Islet precursor cell (in vitro differentiated cells): ENCODE data around the gene TET1.
"Not testable (repeated sequence)": the region's sequence is repeated elsewhere in the genome, so short reads cannot be mapped to it uniquely, and the experiment has no call there.

Experiments
- DNase-seq: peaks from one replicate; pipeline ENCODE4 v3.0.0-alpha.2; 2018

The TET1 gene

DNA sequence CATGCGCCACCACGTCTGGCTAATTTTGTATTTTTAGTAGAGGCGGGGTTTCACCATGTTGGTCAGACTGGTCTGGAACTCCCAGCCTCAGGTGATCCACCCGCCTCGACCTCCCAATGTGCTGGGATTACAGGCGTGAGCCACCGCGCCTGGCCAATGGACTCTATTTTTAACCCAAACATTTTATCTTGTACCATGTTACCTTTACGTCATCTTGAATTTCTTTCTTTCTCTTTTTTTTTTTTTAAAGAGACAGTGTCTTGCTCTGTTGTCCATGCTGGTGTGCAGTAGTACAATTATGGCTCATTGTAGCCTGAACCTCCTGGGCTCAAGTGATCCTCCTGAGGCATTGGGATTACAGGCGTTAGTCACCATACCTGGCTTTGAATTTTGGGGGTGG lies 57.6 kb downstream of the TET1 start:
- not testable (repeated sequence) for DNase-seq

DNA sequence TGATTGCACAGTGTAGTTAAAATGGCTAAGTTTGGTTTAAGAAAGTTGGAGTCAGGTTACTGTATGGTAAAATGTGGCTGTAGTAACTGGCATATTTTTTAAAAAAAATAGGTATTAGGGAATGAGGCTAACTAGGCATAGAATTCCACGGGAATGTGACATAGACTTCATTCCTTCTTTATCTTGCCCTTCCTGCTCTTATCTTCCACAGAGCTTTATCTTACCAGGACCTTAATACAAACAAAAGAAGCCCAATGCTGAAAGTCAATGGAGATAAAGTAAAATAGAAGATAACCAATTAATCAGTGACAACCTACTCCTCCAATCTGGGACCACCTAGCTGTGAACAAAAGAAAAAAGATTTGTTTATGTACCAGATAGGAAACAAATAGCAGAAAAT lies 58.1 kb downstream of the TET1 start:
- no peak for DNase-seq

DNA sequence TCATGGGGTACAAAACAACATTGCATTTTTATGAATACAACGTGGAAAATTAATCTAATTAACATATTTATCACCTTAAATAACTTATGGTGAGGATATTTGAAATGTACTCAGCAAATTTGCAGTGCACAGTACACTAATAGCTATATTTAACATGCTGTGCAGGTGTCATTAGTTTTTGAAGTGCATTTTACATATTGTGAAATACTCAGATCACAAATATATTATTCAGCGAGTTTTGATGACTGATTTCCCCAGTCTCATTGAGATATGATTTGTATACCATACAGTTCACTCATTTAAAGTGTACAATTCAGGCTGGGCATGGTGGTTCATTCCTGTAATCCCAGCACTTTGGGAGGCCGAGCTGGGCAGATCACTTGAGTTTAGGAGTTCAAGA lies 59.5 kb downstream of the TET1 start:
- no peak for DNase-seq

DNA sequence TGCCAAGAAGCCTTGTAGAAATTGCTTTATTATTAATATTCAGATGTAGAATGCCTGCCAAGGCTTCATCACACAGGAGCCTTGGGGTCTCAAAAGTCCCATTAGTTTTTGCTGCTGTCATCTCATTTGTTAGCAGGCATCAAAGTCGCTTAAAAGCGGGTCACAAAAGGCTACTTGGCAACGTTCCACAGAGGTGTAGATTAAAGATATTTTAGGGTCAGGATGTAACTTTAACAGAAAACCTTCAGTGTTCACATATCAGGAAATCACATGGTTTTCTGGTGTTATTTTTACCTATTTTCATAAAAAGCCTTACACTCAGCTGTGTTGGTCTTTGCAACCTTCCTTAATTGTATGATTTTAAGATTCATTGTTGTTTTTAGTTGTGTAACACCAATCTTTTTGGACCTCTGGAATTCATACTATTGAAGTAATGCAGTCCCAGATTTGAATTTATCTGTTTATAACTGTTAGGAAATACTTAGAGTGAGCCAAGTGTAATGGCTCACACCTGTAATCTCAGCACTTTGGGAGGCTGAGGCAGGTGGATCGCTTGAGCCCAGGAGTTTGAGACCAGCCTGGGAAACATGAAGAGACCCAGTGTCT lies 65.3 kb downstream of the TET1 start:
- DNase-seq = no peak

DNA sequence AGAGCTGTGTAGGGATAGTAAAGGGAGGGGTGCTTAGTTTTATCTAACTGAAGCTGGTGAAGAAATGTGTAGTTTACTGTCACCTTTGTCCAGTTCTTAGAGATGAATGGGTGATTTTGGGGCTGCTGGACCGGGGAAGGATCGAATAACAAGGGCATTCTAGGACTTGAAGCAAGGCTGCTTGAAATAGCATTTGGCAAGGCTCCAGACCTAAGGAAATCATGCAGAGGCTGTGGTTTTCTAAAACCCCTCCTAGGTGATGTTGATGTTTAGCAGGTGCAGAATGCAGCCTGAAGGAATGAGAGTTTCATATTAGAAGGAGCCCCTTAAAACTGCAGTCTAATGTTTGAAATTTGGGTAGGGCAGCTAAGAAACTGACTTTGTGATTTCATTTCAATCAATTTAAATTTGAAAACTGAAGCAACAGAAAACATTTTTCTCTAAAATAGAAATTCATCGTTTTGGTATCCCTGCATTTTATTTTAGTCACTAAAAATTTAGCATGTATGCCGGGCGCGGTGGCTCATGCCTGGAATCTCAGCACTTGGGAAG lies 68.5 kb downstream of the TET1 start:
- DNase-seq = no peak

DNA sequence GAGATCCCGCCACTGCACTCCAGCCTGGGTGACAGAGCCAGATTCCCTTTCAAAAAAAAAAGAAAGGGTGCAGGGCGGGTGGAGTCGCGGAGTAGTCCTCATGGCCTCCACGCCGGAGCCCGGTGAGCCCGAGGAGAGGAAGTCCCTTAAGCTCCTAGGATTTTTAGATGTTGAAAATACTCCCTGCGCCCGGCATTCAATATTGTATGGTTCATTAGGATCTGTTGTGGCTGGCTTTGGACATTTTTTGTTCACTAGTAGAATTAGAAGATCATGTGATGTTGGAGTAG lies 72.1 kb downstream of the TET1 start:
- DNase-seq = not testable (repeated sequence)

DNA sequence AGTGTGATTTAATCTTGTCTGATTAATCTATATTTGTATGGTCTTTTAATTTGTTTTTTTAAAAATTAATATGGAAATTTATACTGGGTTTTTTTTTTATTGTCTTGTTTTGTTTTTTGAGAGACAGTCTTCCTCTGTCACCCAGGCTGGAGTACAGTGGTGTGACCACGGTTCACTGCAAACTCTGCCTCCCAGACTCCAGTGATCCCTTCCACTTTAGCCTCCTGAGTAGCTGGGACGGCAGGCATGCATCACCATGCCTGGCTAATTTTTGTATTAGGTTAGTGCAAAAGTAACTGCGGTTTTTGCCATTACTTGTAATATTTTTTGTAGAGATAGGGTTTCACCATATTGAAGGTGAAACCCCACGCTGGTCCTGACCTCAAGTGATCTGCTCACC lies 73.1 kb downstream of the TET1 start:
- no peak for DNase-seq

DNA sequence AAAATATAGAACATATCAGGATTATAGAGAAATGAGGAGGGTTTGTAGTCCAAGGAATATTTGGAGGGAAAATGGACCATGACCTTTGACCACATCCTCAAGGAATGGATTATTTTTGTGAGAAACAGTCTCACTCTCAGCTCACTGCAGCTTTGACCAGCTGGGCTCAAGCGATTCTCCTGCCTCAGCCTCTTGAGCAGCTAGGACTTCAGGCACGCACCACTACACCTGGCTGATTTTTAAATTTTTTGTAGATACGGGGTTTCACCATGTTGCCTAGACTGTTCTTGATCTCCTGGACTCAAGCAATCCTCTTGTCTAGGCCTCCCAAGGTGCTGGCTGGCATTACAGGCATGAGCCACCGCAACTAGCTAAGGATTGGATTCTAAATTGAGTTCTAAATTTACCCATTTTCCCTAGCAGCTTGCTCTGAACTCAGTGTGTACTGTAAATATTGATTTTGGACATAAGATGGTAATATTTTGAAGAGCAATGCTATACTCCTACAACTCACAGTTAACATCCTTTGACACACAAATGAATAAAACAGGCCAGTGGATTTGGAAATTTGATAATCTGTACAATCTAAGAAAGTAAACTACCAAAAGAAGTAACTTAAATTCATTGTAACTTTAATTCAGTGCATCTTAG lies 73.8 kb downstream of the TET1 start:
- no peak for DNase-seq

DNA sequence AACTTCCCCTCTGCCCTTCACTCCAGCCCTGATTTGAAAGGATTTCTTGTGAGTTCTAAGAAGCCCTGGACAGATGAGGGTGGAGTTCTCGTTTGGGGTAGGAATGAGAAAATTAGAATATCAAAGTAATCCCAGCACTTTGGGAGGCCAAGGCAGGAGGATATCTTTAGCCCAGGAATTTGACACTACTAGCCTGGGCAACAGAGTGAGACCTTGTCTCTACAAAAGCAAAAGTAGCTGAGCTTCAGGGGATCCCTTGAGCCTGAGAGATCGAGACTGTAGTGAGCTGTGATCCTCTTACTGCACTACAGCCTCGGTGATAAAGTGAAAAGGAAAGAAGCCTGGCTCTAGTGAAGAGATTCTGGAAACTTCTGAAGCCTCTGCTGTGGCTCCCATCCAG lies 76.2 kb downstream of the TET1 start:
- DNase-seq = no peak

DNA sequence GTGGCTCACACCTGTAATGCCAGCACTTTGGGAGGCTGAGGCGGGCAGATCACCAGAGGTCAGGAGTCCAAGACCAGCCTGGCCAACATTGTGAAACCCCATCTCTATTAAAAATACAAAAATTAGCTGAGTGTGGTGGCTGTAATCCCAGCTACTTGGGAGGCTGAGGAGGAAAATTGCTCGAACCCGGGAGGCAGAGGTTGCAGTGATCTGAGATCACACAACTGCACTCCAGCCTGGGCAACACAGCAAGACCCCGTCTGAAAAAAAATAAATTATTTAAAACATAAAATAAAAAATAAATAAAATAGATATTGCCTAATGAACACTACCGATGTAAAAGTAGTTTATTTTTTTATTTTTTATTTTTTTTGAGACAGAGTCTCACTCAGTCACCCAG lies 83.4 kb downstream of the TET1 start:
- not testable (repeated sequence) for DNase-seq

DNA sequence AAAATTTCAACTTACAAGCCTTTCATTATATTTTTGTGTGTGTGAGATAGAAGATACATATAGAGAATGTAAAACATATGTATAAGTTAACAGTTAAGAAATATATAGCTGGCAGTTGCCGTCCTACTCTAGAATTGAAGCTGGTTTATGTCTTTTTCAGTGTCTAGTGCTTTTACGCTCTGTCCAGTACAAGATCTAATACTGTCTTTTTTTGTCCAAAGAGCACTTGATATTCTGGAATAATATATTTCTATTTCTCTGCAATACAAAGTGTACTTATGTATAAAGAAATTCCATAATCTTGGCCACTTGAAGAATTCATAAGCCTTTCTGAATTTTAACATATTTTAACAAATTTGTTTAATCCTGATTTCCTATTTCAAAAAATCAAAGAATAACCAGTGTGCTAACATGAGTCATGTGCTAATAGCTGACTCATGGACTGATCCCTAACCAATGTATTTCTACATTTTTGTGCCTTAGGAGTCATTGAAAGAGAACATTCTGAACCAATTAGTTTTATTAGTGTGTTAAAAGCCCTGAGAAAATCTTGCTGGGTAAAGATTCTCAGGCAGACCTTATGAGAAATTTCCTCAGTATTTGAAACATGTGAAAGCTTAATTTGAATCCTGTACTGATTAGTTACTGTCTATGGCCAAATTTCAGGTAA lies 87.7 kb downstream of the TET1 start:
- DNase-seq = no peak

DNA sequence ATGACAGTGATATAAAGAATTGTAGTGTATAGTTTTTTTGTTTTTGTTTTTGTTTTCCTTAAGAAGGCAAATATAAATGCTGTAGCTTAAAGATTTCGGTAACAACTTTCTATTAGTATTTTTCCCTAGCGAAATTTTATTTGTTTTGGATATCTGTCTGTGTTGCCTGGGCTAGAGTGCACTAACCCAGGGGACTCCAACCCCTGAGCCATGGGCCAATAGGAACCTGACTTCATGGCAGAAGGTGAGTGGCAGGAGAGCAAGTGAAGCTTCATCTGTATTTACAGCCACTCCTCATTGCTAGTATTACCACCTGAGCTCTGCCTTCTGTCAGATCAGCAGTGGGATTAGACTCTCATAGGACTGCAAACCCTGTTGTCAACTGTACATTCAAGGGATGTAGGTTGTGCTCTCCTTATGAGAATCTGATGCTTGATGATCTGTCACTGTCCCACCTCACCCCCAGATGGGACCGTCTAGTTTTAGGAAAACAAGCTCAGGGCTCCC lies 95.5 kb downstream of the TET1 start:
- no peak for DNase-seq

DNA sequence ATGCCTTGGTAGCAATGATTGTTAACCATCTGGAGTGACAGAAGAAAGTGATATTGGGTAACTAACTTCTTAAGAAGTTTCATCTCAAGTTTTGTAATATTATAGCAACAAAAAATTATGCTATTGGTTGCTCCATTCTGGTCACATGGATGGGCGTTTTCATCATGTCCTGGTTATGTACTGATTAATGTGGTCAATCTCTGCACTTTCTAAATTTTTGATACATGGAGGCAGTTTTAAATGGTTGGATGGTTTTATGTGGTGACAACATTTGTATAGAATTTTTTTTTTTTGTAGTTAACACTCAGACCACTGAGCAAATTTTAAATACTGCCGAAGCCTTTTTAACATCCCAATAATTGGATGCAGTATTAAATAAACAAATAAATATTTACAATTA lies 105.7 kb downstream of the TET1 start:
- no peak for DNase-seq

DNA sequence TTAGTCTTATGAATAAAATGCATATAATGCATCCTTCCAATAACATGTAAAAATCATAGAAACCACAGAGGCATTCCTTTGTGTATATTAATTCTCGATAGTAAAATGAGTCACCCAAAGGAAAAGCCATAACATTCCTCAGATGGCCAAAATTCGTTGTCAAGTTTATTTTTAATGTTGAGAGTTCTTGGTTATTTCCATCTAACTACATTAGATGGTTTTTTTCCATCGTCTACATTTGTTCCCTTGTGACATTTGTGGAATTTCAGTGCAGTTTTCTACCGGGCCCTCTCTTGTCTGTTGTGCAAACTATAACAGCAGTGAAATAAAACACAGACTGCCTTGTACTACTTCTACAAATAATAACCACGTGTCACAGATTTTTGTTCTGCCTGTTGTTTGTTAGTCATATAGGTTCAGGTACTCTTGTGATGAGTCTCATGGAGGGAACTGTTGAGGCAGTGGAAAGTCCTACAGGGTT lies 106.2 kb downstream of the TET1 start:
- no peak for DNase-seq

DNA sequence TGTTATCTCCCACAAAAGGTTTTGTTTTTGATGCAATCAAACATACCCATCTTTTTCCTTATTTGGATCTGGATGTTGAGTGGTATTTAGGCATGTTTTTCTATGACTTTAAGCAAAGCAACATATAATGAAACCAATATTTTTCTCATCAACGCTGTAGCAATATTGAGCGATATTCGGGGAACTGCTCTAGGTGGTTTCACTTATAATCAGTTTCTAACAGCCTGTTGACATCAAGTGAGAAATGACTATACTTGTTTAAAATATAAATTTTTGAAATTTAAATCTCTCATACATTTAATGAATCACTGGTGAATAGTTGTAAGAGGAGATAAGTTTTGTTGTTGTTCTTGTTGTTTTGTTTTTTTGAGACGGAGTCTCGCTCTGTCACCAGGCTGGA lies 108.1 kb downstream of the TET1 start:
- DNase-seq = no peak

DNA sequence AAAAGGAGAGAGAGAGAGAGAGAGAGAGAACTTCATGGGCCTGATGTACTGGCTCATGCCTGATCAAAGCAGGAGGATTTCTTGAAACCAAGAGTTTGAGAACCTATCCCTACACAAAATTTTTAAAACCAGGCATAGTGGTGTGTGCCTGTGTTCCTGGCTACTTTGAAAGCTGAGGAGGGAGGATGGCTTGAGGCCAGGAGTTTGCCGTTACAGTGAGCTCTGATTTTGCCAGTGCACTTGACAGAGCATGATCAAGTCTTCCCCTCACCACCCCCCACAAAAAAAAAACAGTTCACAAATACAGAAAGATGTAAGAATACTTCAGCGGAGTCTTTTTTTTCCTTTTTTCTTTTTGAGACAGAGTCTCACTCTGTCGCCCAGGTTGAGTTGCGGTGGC lies 108.8 kb downstream of the TET1 start:
- DNase-seq = no peak

DNA sequence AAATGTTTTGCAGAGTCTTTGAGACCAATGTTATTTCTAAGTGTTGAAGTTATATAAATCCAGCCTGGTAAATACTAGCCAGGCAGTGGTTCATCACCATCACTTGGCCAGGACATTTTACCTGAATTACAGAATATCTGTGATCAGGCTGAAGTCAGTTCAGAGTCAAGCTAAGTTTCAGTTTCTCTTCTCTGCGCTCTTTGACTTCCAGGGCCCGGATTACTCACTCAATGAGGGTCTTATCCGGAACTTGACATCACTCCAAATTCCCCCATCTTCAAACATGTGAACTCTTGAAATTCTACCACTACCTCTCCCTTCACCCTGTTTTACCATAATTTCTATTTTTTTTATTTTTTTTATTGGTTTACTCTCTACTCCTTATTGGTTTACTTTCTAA lies 124.3 kb downstream of the TET1 start:
- DNase-seq = no peak

DNA sequence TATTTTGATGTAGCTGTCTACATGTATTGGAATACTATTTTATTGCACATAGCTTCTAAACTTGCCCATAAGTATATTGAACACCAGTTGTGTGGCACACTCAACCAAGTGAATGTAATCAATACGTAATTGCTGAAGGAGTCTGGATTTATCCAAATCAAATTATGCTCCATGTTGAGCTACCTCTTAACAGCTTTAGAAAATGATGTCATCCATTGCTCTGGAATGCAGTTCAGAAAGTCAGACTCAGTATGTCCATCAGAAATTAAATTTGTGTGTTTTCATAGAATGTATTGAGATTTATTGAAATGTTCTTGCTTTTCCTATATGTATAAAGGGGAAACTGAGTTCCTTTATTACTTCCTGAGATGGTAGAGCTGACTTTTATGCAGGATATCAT lies 135.9 kb downstream of the TET1 start:
- DNase-seq = no peak

DNA sequence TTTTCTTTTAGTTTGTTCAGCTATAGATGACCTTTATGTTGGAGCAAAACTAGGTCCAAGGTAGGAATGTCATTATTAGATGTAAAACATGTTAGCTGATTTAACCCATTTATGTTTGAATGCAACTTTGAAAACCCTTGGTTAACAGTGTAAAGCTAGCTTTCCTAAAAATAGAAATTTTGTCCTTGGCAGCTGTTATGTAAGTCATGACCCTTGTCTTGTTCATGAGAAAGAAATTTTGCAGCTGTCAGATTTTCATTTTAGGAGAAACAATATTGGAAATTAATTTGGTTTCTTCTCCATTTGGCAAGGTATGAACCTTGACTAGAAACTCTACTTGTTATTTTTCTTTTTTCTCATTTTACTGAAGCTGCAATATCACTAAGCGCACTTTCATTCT lies 137.0 kb downstream of the TET1 start:
- no peak for DNase-seq

DNA sequence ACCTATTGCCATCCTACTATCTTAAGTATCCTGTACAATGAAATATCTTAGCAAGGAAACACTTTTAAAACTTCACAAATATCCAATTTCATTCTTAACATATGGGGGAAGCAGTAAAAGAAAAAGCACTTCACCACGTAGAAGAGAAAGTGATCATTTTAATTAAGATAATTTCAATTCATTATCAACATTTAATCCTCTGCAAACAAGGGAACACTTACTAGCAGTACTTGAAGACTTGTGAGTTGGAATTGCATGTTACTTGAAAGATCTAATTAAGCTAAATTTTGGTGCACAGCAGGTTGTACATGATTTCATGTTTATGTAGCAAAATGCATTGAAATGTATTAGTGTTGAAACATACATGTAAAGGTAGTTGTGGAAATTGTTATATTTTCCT lies 140.1 kb downstream of the TET1 start:
- DNase-seq = no peak

DNA sequence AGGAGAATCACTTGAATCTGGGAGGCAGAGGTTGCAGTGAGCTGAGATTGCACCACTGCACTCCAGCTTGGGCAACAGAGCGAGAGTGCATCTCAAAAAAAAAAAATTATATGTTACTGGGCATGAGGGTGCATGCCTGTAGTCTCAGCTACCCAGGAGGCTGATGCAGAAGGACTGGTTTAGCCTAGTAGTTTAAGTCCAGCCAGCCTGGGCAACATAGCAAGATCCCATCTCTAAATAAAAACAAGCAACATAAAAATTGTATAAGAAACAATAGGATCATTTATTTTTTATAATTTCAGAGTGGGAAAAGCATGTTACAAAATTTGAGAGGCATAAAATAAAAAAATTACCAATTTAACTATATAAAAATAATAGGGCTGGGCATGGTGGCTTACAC lies 145.4 kb downstream of the TET1 start:
- DNase-seq = no peak

DNA sequence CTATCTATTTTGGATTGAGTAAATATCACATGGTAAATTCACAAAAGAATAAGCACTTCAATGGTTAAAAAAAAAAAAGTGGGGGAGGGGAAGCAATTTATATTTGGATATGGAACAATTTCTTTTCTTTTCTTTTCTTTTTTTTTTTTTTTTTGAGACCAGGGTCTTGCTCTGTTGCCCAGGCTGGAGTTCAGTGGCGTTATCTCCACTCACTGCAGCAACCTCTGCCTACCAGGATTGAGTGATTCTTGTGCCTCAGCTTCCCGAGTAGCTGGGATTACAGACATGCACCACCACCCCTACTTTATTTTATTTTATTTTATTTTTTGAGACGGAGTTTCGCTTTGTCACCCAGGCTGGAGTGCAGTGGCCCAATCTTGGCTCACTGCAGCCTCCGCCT lies 148.8 kb downstream of the TET1 start:
- not testable (repeated sequence) for DNase-seq

DNA sequence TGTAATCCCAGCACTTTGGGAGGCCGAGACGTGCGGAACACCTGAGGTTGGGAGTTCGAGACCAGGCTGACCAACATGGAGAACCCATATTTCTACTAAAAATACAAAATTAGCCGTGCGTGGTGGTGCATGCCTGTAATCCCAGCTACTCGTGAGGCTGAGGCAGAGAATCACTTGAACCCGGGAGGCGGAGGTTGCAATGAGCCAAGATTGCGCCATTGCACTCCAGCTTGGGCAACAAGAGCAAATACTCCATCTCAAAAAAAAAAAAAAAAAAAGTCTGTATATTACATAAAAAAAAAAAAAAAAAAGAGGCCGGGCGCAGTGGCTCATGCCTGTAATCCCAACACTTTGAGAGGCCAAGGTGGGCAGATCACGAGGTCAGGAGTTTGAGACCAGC lies 152.9 kb downstream of the TET1 start:
- not testable (repeated sequence) for DNase-seq

DNA sequence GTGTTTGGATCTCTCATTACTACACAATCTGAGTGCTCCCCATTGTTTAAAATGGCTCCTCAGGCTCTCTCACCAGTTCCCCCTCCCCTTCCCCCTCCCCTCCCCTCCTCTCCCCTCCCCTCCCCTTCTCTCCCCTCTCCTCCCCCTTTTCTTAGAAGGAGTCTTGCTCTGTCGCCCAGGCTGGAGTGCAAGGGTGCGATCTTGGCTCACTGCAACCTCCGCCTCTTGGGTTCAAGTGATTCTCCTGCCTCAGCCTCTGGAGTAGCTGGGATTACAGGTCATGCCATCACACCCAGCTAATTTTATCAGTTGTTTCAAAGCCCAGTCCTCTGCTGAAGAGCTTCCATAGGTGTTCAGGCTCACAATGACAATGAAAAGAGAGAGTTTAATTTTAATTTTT lies 157.3 kb downstream of the TET1 start:
- no peak for DNase-seq
